Lower leg skin (tissue), 4 donors: Measurements from ENCODE around the gene PGBD5. TPM values are rescaled to one million over a fixed set of nuclear protein-coding genes. Genes with fewer than 3 reads are reported as not detected.

Experiments
- DNase-seq, 2 donors: peaks; one replicate each; pipeline ENCODE4 v3.0.0-alpha.2; 2019; ENCODE audit warnings: low spot score in 2 of 2
- H3K4me3 ChIP-seq: fragments of 200-600 bp; sonication (generic); 2 replicates; pipeline ENCODE4 v1.5.1; 2017; ENCODE audit warnings: mild to moderate bottlenecking, low read depth; ENCODE audit not compliant: poor library complexity, severe bottlenecking
- POLR2A ChIP-seq, 2 donors: fragments of 450-650 bp; IDR thresholded peaks; one replicate each; pipeline ENCODE4 v1.6.1; 2016 to 2017; ENCODE audit warnings: antibody characterized with exemption in 2 of 2, mild to moderate bottlenecking in 1 of 2, moderate library complexity in 1 of 2
- WGBS, 2 donors: methylation state at CpG; one replicate each; pipeline ENCODE4 v1.1.5; 2018; 5-methylcytosine and 5-hydroxymethylcytosine counted together
- intact Hi-C: fragments of 100-400 bp; cut with DNase I; formaldehyde crosslinking; loops from one replicate; pipeline ENCODE4 v1.15.0; 2023; ENCODE audit warnings: low total_unique reads
- total RNA-seq, 4 donors: library from RNA; depleted of rRNA; stranded (reverse); fragments of >200 nt; gene quantifications; one replicate each; pipeline ENCODE4 v1.1.0, GENCODE V29; 2016
- TF ChIP-seq, protein P1 (sequence below), 3 donors: fragments of 450-650 bp; IDR thresholded peaks; one replicate each; pipeline ENCODE4 v1.5.1; 2016; ENCODE audit warnings: antibody characterized with exemption in 3 of 3, mild to moderate bottlenecking in 3 of 3, moderate library complexity in 2 of 3

The PGBD5 gene
- total RNA-seq, 4 donors from 2014 or later: 0.04 to 1.6 (median 0.11) TPM

DNA sequence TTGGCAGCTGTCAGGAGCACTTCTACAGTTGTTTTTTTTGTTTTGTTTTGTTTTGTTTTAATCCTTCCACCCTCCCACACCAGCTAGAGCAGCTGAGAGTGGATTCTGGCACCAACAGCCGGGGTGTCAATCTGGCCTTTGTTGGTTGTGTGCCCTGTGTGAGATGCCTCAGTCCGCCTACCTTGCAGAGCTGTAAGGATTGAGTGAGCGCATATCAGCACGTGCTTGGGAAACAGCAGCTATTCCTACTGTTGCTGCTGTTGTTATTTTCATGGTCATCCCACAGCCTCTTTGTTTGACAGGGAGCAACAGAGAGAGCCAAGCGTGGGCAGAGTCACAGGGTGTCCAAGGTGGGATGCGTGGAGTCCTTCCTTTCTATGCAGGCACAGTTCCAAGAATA, 50.4 kb downstream of the PGBD5 start:
- intact Hi-C loops: no loop called here
- TF ChIP-seq POLR2A (IDR thresholded peaks at IDR 0.05): no peak
- TF ChIP-seq, protein P1, sequence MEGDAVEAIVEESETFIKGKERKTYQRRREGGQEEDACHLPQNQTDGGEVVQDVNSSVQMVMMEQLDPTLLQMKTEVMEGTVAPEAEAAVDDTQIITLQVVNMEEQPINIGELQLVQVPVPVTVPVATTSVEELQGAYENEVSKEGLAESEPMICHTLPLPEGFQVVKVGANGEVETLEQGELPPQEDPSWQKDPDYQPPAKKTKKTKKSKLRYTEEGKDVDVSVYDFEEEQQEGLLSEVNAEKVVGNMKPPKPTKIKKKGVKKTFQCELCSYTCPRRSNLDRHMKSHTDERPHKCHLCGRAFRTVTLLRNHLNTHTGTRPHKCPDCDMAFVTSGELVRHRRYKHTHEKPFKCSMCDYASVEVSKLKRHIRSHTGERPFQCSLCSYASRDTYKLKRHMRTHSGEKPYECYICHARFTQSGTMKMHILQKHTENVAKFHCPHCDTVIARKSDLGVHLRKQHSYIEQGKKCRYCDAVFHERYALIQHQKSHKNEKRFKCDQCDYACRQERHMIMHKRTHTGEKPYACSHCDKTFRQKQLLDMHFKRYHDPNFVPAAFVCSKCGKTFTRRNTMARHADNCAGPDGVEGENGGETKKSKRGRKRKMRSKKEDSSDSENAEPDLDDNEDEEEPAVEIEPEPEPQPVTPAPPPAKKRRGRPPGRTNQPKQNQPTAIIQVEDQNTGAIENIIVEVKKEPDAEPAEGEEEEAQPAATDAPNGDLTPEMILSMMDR (IDR thresholded peaks at IDR 0.05): no peak
- no peak for DNase-seq
- WGBS, 2 donors: 53 to 71% methylated on average over 6 of the region's 6 CpGs
- no peak overlapping the region for H3K4me3 ChIP-seq

DNA sequence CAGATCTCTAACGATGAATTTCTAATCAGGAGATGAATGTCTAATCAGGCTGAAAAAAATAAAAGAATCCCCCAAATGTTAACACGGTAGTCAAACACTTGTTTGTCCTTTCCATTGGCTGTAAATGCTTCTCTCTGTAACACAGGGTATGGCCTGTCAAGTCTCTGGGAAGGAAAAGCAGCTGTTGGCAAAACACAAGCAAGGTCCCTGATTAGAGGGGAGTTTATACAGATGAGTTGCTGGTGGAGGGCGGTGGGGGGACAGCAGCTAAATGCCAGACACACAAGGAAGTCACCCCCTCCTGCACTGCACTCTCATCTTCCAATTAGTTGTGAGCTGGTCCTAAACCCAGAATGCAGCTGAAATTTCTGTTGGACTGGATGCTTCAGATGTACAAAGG, 51.0 kb downstream of the PGBD5 start:
- intact Hi-C loops: no loop called here
- no peak for DNase-seq
- no peak overlapping the region for H3K4me3 ChIP-seq
- WGBS, 2 donors: 53 to 85% methylated on average over 3 of the region's 3 CpGs
- no peak for TF ChIP-seq POLR2A (IDR thresholded peaks at IDR 0.05)
- TF ChIP-seq, protein P1 (IDR thresholded peaks at IDR 0.05): no peak

- intact Hi-C loops: no loop called here
- WGBS, 2 donors: 82 to 86% methylated on average over 12 of the region's 12 CpGs
- TF ChIP-seq POLR2A (IDR thresholded peaks at IDR 0.05): no peak
- TF ChIP-seq, protein P1 (IDR thresholded peaks at IDR 0.05): no peak
- no peak for DNase-seq
- H3K4me3 ChIP-seq: no peak overlapping the region
Observed at GRCh38 chr1:230371923-230372703, 54.0 kb downstream of the PGBD5 start.

DNA sequence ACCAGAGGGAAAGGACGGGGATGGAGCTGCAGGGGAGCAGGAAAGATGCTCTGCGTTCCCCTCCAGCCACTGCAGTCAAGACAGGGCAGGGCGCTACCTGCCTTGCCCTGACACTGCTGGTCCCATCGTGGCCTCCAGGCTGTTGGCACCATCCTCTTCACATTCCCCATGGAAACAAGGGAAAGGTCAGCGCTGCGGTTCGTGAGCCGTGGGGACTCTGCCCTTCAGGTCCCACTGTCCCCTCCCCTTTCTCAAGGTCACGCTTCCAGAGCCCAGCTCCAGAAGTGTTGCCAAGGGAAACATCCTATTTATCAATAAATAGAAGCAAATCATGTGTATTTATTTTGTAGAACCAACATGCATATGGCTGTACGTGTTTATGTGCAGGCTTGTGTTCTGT, 56.0 kb downstream of the PGBD5 start:
- no peak for DNase-seq
- no peak for TF ChIP-seq POLR2A (IDR thresholded peaks at IDR 0.05)
- TF ChIP-seq, protein P1 (IDR thresholded peaks at IDR 0.05): no peak
- WGBS, 2 donors: 84% methylated on average over 10 of the region's 10 CpGs
- intact Hi-C loops: no loop called here
- no peak overlapping the region for H3K4me3 ChIP-seq

GRCh38 chr1:230368871-230369270, 57.3 kb downstream of the PGBD5 start:
- WGBS, 2 donors: 61 to 79% methylated on average over 4 of the region's 4 CpGs
- TF ChIP-seq, protein P1 (IDR thresholded peaks at IDR 0.05): no peak
- no peak for TF ChIP-seq POLR2A (IDR thresholded peaks at IDR 0.05)
- intact Hi-C loops: no loop called here
- DNase-seq: no peak
- no peak overlapping the region for H3K4me3 ChIP-seq

DNA sequence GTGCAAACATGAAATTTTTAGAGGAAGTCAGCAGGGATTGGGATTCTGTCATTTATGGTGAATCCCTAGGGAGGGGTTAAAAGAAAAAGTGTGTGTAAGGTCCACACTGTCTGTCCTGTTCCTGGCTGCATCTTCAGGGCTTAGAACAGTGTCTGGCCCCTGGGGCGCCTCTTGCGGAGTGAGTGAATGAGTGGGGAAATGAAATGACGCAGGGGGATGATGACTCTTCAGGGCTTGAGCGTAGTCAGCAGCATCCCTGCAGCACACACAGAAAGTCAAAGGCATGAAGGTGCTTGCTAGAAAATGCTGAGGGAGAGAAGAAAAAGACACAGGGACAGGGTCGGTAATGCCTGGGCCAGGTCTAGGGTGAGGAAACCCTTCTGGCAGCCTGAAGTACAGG, 57.8 kb downstream of the PGBD5 start:
- 73 to 93% methylated on average over 5 of the region's 5 CpGs for WGBS, 2 donors

More for the DNA sequence above, 57.8 kb downstream of the PGBD5 start:
- no peak for TF ChIP-seq POLR2A (IDR thresholded peaks at IDR 0.05)
- TF ChIP-seq, protein P1 (IDR thresholded peaks at IDR 0.05): no peak
- intact Hi-C loops: no loop called here
- DNase-seq: no peak
- H3K4me3 ChIP-seq: no peak overlapping the region
